ENCODE measurements around the gene PSMG3. TPM values are rescaled to one million over a fixed set of nuclear protein-coding genes. Genes with fewer than 3 reads are reported as not detected.

The PSMG3 gene
- total RNA-seq, 2 donors from 2014 or later, result 50.0 to 51.6 TPM

DNA sequence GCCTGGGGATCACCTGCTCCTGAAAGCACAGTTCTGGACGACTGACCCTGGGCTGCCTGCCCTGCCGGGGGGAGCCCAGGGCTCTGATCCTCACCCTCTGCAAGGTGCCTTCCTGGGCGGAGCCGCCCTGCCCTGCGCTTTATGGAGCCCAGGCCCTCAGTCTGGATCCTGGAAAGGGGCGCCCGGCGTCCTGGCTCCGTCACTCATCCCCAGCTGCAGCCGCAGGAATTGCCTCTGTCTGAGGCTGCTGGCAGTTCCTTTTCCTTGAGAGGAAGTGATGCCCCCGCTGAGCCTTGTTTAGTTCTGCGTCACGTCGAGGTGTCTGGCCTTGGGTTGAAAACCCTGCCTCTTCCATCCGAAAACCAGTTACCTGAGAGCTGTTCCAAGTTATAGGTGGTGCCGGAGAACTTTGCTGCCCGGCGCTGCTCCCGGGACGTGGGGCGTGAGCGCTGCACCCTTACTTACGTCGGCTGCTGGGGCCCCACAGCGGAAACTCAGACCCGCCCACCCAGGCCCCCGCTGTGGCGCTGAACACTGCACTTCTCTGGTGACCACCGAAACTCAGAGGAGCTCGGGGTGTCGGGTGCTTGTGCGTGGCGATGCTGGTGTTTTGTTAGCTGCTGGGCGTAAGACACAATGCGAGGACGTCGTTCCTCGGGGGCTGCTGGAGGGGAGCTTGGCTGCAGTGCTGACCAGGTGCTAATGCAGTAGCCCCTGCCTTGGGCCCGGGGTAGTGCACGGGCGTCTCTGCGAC is 34.0 kb downstream of the PSMG3 start:
- Histone ChIP-seq H3K9me3 (no peaks in the 10 kb centered on the region), H3K36me3 (peaks cover 4 to 12% of the 10 kb centered on the region in 2 donors), H3K4me3 (no peak overlapping the region), H3K4me1 (replicated peaks) (peaks cover 33% of the 10 kb centered on the region), H3K27ac (peak overlapping the region; percentile 91 to 97), H3K27me3 (replicated peaks; ENCODE audit: insufficient read depth) (no peaks in the 10 kb centered on the region)
- WGBS, result 88% methylated on average over 42 of the region's 42 CpGs
- DNase-seq (ENCODE audit: low spot score), result no peak
- no peak for TF ChIP-seq POLR2AphosphoS5 (IDR thresholded peaks at IDR 0.05)
- TF ChIP-seq, protein P1, sequence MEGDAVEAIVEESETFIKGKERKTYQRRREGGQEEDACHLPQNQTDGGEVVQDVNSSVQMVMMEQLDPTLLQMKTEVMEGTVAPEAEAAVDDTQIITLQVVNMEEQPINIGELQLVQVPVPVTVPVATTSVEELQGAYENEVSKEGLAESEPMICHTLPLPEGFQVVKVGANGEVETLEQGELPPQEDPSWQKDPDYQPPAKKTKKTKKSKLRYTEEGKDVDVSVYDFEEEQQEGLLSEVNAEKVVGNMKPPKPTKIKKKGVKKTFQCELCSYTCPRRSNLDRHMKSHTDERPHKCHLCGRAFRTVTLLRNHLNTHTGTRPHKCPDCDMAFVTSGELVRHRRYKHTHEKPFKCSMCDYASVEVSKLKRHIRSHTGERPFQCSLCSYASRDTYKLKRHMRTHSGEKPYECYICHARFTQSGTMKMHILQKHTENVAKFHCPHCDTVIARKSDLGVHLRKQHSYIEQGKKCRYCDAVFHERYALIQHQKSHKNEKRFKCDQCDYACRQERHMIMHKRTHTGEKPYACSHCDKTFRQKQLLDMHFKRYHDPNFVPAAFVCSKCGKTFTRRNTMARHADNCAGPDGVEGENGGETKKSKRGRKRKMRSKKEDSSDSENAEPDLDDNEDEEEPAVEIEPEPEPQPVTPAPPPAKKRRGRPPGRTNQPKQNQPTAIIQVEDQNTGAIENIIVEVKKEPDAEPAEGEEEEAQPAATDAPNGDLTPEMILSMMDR (IDR thresholded peaks at IDR 0.05), result no peak
- TF ChIP-seq POLR2A (IDR thresholded peaks at IDR 0.05), result no peak
- intact Hi-C loops (cut with DNase I), result loop anchor here (5.0 kb wide), 2 partner anchors 74 to 1096 kb away; partner anchors contain the start of gene TTYH3

DNA sequence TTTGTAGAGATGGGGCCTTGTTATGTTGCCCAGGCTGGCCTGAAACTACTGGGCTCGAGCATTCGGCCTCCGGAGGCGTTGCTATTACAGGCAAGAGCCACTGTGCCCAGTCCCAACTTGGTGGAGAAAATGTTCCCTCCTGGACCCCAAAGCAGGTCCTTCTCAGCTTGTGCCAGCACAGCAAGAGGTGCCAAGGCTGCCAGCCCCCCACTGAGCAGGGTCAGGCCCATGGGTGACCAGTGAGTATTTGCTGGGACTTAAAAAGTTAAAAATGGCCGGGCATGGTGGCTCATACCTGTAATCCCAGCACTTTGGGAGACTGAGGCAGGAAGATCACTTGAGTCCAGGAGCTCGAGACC is 34.8 kb downstream of the PSMG3 start:
- H3K4me1 ChIP-seq (replicated peaks), result peaks cover 33% of the 10 kb centered on the region
- H3K36me3 ChIP-seq, result peaks cover 2 to 4% of the 10 kb centered on the region in 2 donors
- no peak for DNase-seq (ENCODE audit: low spot score)
- no peak overlapping the region for H3K4me3 ChIP-seq
- no peak for TF ChIP-seq POLR2A (IDR thresholded peaks at IDR 0.05)
- TF ChIP-seq, protein P1 (IDR thresholded peaks at IDR 0.05), result no peak
- no peak for TF ChIP-seq POLR2AphosphoS5 (IDR thresholded peaks at IDR 0.05)
- H3K27ac ChIP-seq, result peak overlapping the region in 1 of 2 donors; percentile 97
- no peaks in the 10 kb centered on the region for H3K9me3 ChIP-seq
- 67% methylated on average over 6 of the region's 6 CpGs for WGBS
- intact Hi-C loops (cut with DNase I), result loop anchor here (5.0 kb wide), 2 partner anchors 73 to 1097 kb away; partner anchors contain the start of gene TTYH3
- H3K27me3 ChIP-seq (replicated peaks; ENCODE audit: insufficient read depth), result no peaks in the 10 kb centered on the region

DNA sequence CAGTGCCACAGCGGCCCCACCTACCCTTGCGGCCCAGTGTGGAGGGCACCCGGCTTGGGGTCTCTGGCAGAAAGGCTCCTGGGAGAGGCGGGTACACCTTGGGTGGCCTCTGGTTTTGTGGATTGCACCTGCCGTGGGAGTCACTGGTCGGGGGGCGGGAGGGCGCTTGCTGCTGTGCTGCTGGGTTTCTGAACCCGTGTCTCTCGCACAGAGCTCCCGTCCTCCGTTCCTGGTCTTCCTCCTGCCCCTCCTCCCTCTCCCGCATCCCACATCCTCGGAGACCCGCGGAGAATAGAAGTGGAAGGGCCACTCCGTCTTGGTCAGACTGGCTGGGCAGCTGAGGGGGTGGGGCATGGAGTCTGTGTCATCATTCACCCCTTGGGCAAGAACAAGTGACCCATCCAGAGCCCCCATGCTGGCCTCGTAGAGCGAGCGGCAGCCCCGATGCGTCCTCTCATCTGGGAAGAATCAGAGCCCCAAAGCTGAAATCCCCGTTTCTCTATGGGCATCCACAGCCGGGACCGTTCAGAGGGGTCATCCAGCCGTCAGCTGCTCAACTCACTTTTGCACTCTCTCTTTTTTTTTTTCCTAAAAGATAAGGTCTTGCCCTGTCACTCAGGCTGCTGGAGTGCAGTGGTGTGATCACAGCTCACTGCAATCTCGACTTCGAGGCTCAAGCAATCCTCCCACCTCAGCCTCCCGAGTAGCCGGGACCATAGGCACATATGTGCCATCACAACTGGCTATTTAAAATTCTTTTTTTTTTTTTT is 35.3 kb downstream of the PSMG3 start:
- TF ChIP-seq, protein P1 (IDR thresholded peaks at IDR 0.05), result no peak
- TF ChIP-seq POLR2A (IDR thresholded peaks at IDR 0.05) (no peak), POLR2AphosphoS5 (IDR thresholded peaks at IDR 0.05) (no peak)
- Histone ChIP-seq H3K27ac (peak overlapping the region; percentile 99), H3K4me1 (replicated peaks) (peaks cover 33% of the 10 kb centered on the region), H3K4me3 (no peak overlapping the region), H3K27me3 (replicated peaks; ENCODE audit: insufficient read depth) (no peaks in the 10 kb centered on the region), H3K36me3 (no peaks in the 10 kb centered on the region), H3K9me3 (no peaks in the 10 kb centered on the region)
- DNase-seq (ENCODE audit: low spot score), result no peak
- intact Hi-C loops (cut with DNase I), result loop anchor here (5.0 kb wide), 2 partner anchors 72 to 1098 kb away; partner anchors contain the start of gene TTYH3
- 85% methylated on average over 30 of the region's 30 CpGs for WGBS

DNA sequence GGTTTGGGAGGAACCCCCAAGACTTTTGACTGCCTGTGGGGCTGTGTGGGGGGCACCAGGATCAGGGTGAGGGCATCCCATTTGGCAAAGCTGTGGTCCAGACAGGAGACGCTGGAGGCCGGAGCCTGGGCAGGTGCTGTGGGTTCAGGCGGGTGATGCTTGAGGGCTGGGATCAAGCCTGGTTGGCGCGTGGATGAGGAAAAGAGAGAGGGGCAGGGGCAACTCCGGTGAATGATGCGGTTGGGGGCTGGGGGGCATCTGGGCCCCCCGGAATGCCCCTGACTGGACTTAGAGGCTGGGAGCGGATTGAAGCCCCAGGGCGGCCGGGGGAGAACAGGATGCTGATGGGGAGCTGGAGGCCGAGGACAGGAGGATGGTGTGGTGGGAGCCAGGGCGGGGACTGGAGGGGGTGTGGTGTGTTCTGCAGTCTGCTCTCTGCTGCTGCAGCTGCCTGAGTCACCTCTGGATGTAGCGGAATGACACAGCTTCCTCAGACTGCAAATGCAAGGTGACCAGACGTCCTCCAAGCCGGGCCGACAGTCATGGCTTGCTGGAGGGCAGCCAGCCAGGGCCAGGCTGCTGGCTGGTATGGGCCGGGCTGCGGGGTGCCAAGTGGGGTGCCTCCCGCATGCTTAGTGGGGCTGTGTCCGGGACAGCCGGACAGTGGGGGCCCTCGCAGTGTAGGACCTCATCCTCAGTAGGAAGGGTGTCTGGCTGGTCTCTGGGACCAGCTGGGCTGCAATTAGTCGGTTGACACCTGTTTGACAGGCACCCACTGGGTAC is 36.1 kb downstream of the PSMG3 start:
- Histone ChIP-seq H3K36me3 (no peaks in the 10 kb centered on the region), H3K4me1 (replicated peaks) (peaks cover 31% of the 10 kb centered on the region), H3K27me3 (replicated peaks; ENCODE audit: insufficient read depth) (no peaks in the 10 kb centered on the region), H3K27ac (peak overlapping the region; percentile 99), H3K4me3 (peak overlapping the region in 1 of 2 donors; percentile 68), H3K9me3 (no peaks in the 10 kb centered on the region)
- DNase-seq (ENCODE audit: low spot score), result no peak
- TF ChIP-seq POLR2AphosphoS5 (IDR thresholded peaks at IDR 0.05) (no peak), POLR2A (IDR thresholded peaks at IDR 0.05) (peak; percentile 26)
- intact Hi-C loops (cut with DNase I), result no loop called here
- WGBS, result 68% methylated on average over 21 of the region's 24 CpGs

DNA sequence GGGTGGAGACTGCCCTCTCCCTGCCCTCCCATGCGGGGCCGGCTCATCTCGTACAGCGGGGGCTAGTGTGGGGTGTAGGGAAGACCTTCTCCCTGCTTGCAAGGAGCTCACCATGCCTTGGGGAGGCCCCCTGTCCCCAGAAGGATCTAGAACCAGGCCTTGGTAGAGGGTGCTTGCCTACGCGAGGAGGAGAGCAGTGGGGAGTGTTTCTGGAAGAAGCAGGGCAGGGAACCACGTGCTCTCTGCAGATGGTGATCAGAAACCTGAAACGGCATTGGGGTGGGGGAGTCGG is 36.6 kb downstream of the PSMG3 start:
- WGBS, result 26% methylated on average over 9 of the region's 9 CpGs

More for the DNA sequence above, 36.6 kb downstream of the PSMG3 start:
- Histone ChIP-seq H3K27ac (peak overlapping the region; percentile 99), H3K27me3 (replicated peaks; ENCODE audit: insufficient read depth) (no peaks in the 10 kb centered on the region), H3K4me3 (peak overlapping the region; percentile 49 to 68), H3K9me3 (no peaks in the 10 kb centered on the region), H3K4me1 (replicated peaks) (peaks cover 26% of the 10 kb centered on the region), H3K36me3 (no peaks in the 10 kb centered on the region)
- no peak for DNase-seq (ENCODE audit: low spot score)
- intact Hi-C loops (cut with DNase I), result no loop called here
- TF ChIP-seq POLR2AphosphoS5 (IDR thresholded peaks at IDR 0.05) (no peak), POLR2A (IDR thresholded peaks at IDR 0.05) (no peak)
- TF ChIP-seq, protein P1 (IDR thresholded peaks at IDR 0.05), result no peak

Measured in prostate gland (tissue), 2 donors.